ENCODE measurements around the gene TSHZ2.

The TSHZ2 gene

GRCh38 chr20:53175135-53175780, 203.1 kb downstream of the TSHZ2 start:
- no peak for DNase-seq

GRCh38 chr20:53176134-53176533, 204.0 kb downstream of the TSHZ2 start:
- no peak for DNase-seq

GRCh38 chr20:53177687-53178086, 205.5 kb downstream of the TSHZ2 start:
- DNase-seq: no peak

GRCh38 chr20:53179749-53180148, 207.6 kb downstream of the TSHZ2 start:
- no peak for DNase-seq

GRCh38 chr20:53180928-53181362, 208.8 kb downstream of the TSHZ2 start:
- no peak for DNase-seq

GRCh38 chr20:53181866-53182376, 209.8 kb downstream of the TSHZ2 start:
- no peak for DNase-seq

GRCh38 chr20:53183181-53183580, 211.0 kb downstream of the TSHZ2 start:
- DNase-seq: no peak

- no peak for DNase-seq
Observed at GRCh38 chr20:53186635-53187034, 214.5 kb downstream of the TSHZ2 start.

GRCh38 chr20:53187392-53188068, 215.4 kb downstream of the TSHZ2 start:
- no peak for DNase-seq

- no peak for DNase-seq
Observed at GRCh38 chr20:53190225-53190624, 218.1 kb downstream of the TSHZ2 start.

GRCh38 chr20:53191957-53192356, 219.8 kb downstream of the TSHZ2 start:
- DNase-seq: no peak

- DNase-seq: no peak
Observed at GRCh38 chr20:53194306-53195290, 222.4 kb downstream of the TSHZ2 start.

GRCh38 chr20:53195876-53196610, 223.9 kb downstream of the TSHZ2 start:
- DNase-seq: no peak

GRCh38 chr20:53201588-53201987, 229.4 kb downstream of the TSHZ2 start:
- no peak for DNase-seq

- DNase-seq: no peak
Observed at GRCh38 chr20:53202777-53203176, 230.6 kb downstream of the TSHZ2 start.

GRCh38 chr20:53205046-53205445, 232.9 kb downstream of the TSHZ2 start:
- DNase-seq: no peak

- DNase-seq: no peak
Observed at GRCh38 chr20:53208110-53208832, 236.1 kb downstream of the TSHZ2 start.

GRCh38 chr20:53210041-53210440, 237.9 kb downstream of the TSHZ2 start:
- DNase-seq: no peak

- DNase-seq: no peak
Observed at GRCh38 chr20:53210931-53211330, 238.8 kb downstream of the TSHZ2 start.

GRCh38 chr20:53212018-53212417, 239.9 kb downstream of the TSHZ2 start:
- DNase-seq: no peak

GRCh38 chr20:53214392-53214791, 242.2 kb downstream of the TSHZ2 start:
- DNase-seq: no peak

- peak; percentile 53 for DNase-seq
Observed at GRCh38 chr20:53215166-53215565, 243.0 kb downstream of the TSHZ2 start.
